Measurements from ENCODE around the gene PAPPA2.
A peak's percentile ranks its signal among the peaks of the same experiment; 100 is the strongest.

The PAPPA2 gene

GRCh38 chr1:176774224-176774623 lies 311.2 kb downstream of the PAPPA2 start:
- TF ChIP-seq, protein P1, sequence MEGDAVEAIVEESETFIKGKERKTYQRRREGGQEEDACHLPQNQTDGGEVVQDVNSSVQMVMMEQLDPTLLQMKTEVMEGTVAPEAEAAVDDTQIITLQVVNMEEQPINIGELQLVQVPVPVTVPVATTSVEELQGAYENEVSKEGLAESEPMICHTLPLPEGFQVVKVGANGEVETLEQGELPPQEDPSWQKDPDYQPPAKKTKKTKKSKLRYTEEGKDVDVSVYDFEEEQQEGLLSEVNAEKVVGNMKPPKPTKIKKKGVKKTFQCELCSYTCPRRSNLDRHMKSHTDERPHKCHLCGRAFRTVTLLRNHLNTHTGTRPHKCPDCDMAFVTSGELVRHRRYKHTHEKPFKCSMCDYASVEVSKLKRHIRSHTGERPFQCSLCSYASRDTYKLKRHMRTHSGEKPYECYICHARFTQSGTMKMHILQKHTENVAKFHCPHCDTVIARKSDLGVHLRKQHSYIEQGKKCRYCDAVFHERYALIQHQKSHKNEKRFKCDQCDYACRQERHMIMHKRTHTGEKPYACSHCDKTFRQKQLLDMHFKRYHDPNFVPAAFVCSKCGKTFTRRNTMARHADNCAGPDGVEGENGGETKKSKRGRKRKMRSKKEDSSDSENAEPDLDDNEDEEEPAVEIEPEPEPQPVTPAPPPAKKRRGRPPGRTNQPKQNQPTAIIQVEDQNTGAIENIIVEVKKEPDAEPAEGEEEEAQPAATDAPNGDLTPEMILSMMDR (conservative IDR thresholded peaks at IDR 0.05; ENCODE audit: low read length) = no peak
- DNase-seq (ENCODE audit: low read depth) = no peak
- no peak overlapping the region for H3K4me3 ChIP-seq (ENCODE audit: low read length)

DNA sequence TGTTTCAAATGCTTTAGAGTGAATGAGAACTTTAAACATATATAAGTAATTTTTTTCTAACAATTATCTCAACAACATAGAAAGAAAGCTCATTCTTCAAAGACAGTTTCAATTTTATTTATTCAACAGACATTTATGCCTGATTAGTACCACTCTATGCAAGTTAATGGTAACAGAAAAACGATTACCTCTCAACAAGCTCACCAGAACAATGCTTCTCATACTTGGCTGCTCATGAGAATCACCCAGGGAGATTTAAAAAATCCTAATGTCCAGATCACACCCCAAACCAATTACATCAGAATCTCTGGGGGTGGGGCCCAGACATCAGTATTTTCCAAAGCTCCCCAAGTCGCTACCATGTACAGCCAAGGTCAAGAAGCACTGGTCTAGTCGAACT lies 312.4 kb downstream of the PAPPA2 start:
- TF ChIP-seq, protein P1 (conservative IDR thresholded peaks at IDR 0.05; ENCODE audit: low read length) = no peak
- no peak overlapping the region for H3K4me3 ChIP-seq (ENCODE audit: low read length)
- DNase-seq (ENCODE audit: low read depth) = no peak

- TF ChIP-seq, protein P1 (conservative IDR thresholded peaks at IDR 0.05; ENCODE audit: low read length) = no peak
- no peak overlapping the region for H3K4me3 ChIP-seq (ENCODE audit: low read length)
- DNase-seq (ENCODE audit: low read depth) = no peak
Observed at GRCh38 chr1:176775996-176776395, 313.0 kb downstream of the PAPPA2 start.

- DNase-seq (ENCODE audit: low read depth) = no peak
- TF ChIP-seq, protein P1 (conservative IDR thresholded peaks at IDR 0.05; ENCODE audit: low read length) = no peak
- no peak overlapping the region for H3K4me3 ChIP-seq (ENCODE audit: low read length)
Observed at GRCh38 chr1:176778056-176778455, 315.1 kb downstream of the PAPPA2 start.

GRCh38 chr1:176779992-176780328 lies 317.0 kb downstream of the PAPPA2 start:
- no peak for DNase-seq (ENCODE audit: low read depth)
- TF ChIP-seq, protein P1 (conservative IDR thresholded peaks at IDR 0.05; ENCODE audit: low read length) = no peak
- H3K4me3 ChIP-seq (ENCODE audit: low read length) = no peak overlapping the region

DNA sequence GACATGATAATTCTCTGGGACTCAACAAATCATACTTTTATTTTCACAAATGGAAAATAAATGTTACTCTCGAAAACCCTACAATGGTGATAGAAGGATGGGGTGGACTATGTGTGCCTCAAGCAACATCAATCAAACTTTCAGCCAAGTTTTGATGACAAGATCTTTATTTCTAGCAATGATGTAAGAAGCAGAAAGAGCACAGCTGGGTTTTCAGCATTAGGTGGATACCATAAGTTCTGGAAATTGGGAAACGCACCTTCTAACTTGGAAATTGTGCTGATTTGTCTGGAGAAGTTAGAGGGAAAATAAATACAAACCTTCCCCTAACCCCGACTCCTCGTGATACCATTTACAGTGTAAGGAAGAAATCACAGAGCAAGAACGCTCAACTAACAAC lies 320.3 kb downstream of the PAPPA2 start:
- TF ChIP-seq, protein P1 (conservative IDR thresholded peaks at IDR 0.05; ENCODE audit: low read length) = no peak
- no peak overlapping the region for H3K4me3 ChIP-seq (ENCODE audit: low read length)
- DNase-seq (ENCODE audit: low read depth) = no peak

DNA sequence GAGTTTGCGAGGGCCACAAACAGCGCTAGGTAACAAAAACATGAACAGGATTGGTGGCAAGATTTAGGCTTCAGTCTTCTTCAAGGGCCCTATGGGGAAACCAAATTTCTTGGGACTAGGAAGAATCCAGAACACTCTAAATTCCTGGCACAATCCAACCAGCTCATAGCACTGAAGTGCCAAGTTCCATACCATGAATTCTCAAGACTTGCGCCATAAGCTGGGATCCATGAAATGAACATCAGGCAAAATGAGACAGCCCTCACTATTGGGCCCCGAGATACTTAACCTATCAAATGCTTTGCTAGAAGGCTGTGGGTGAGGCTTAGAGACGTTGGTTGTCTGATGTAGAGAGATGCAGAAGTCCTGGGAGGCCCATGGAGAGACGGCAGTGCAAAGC lies 322.1 kb downstream of the PAPPA2 start:
- H3K4me3 ChIP-seq (ENCODE audit: low read length) = no peak overlapping the region
- peak; percentile 54 for DNase-seq (ENCODE audit: low read depth)
- TF ChIP-seq, protein P1 (conservative IDR thresholded peaks at IDR 0.05; ENCODE audit: low read length) = no peak

All from AG10803 (cell line).